Measurements from ENCODE around the gene CA5B. TPM values are rescaled to one million over a fixed set of nuclear protein-coding genes. Genes with fewer than 3 reads are reported as not detected.

Gene CA5B
- total and polyA plus RNA-seq, 2 of the 8 experiments (the other 6 are each of a cell fraction or from before 2014, with no cell fraction given) = 3.3 to 8.6 TPM

- no peak overlapping the region for H3K18ac ChIP-seq (ENCODE audit: extremely low read depth, low read length)
- H3K9me3 ChIP-seq (ENCODE audit: insufficient read depth in 2 of 2, low read depth in 1 of 2, low read length in 1 of 2) = no peaks in the 10 kb centered on the region
- FAIRE-seq (no peak), DNase-seq (ENCODE audit: low read depth in 1 of 2, low spot score in 2 of 2) (no peak)
- no peaks in the 10 kb centered on the region for H3K79me2 ChIP-seq (ENCODE audit: control insufficient read depth in 1 of 2, insufficient read depth in 2 of 2, low read length in 2 of 2)
- no peak overlapping the region for H2BK20ac ChIP-seq (ENCODE audit: low read length)
- H4K20me1 ChIP-seq (replicated peaks in 1 of 2; ENCODE audit: control insufficient read depth in 1 of 2, insufficient read depth in 2 of 2, low read length in 2 of 2) = no peaks in the 10 kb centered on the region
- TF ChIP-seq EGR1 (IDR thresholded peaks at IDR 0.05; ENCODE audit: borderline replicate concordance, low read depth, low read length) = no peak
- no peak for TF ChIP-seq TAF1 (IDR thresholded peaks at IDR 0.05; ENCODE audit: low read depth, low read length)
- no peak overlapping the region for H3K4me2 ChIP-seq (ENCODE audit: insufficient read depth in 1 of 2, low read depth in 2 of 2, low read length in 2 of 2)
- H3K23ac ChIP-seq (ENCODE audit: insufficient read length) = no peak overlapping the region
- no peak overlapping the region for H3K4ac ChIP-seq (replicated peaks; ENCODE audit: insufficient read length, low read depth, low read length)
- no peak overlapping the region for H3K27ac ChIP-seq (ENCODE audit: low read depth, low read length)
- 0 out of 2 replicates have a peak overlapping the region, but pooled peaks have one; percentile 75 for H2AK5ac ChIP-seq (ENCODE audit: low read depth, low read length)
- H2AFZ ChIP-seq (ENCODE audit: low read length) = no peak overlapping the region
- H4K5ac ChIP-seq (ENCODE audit: insufficient read length, low read depth, low read length) = no peak overlapping the region
- H3K9ac ChIP-seq (replicated peaks in 1 of 4; ENCODE audit: extremely low read depth in 1 of 4, low read depth in 3 of 4, low read length in 3 of 4) = no peak overlapping the region
- no peak overlapping the region for H3K4me3 ChIP-seq (ENCODE audit: extremely low read depth in 1 of 4, insufficient read depth in 2 of 4, low read depth in 3 of 4, low read length in 4 of 4)
- no peak overlapping the region for H4K91ac ChIP-seq (replicated peaks; ENCODE audit: insufficient read length, low read length)
- H2BK5ac ChIP-seq (ENCODE audit: low read depth, low read length) = no peak overlapping the region
- H3K14ac ChIP-seq (ENCODE audit: insufficient read length) = no peak overlapping the region
- H3K79me1 ChIP-seq (ENCODE audit: low read depth, low read length) = no peaks in the 10 kb centered on the region
- H2BK120ac ChIP-seq (replicated peaks; ENCODE audit: low read depth, low read length) = no peak overlapping the region
- no peak overlapping the region for H2BK12ac ChIP-seq (ENCODE audit: low read depth, low read length)
- no peaks in the 10 kb centered on the region for H3K27me3 ChIP-seq (replicated peaks in 1 of 4; ENCODE audit: control insufficient read depth in 3 of 4, extremely low read depth in 1 of 4, insufficient read depth in 3 of 4, low read length in 3 of 4)
- H3K36me3 ChIP-seq (ENCODE audit: control insufficient read depth in 2 of 4, insufficient read depth in 4 of 4, low read length in 3 of 4) = no peaks in the 10 kb centered on the region
- WGBS, 2 experiments (ENCODE audit: extremely low coverage in 1 of 2, insufficient coverage in 1 of 2, insufficient read length in 1 of 2, insufficient replicate concordance in 2 of 2, low coverage in 1 of 2, low lambda C conversion rate in 2 of 2, missing lambda C conversion rate in 1 of 2) = 88% methylated on average over 7 of the region's 7 CpGs; no CpG with 5 or more reads in 1 of the 2 experiments
- no peak overlapping the region for H4K8ac ChIP-seq (ENCODE audit: extremely low read depth, insufficient read depth, low read length)
- H2BK15ac ChIP-seq (ENCODE audit: low read length) = no peak overlapping the region
- no peak overlapping the region for H3K56ac ChIP-seq (replicated peaks; ENCODE audit: insufficient read length, low read depth, low read length)
- H3K4me1 ChIP-seq (replicated peaks in 1 of 4; ENCODE audit: control insufficient read depth in 3 of 4, insufficient read depth in 4 of 4, low read length in 3 of 4) = peaks cover 0 to 8% (median 1%) of the 10 kb centered on the region in 4 experiments; a peak in 3 of 7 replicates
- no peaks in the 10 kb centered on the region for H3K23me2 ChIP-seq (ENCODE audit: low read depth, low read length)
- ChIA-PET POLR2A (ENCODE audit: partially characterized antibody) (interaction anchor here (0.8 kb wide), 1 partner anchor 12 kb away, joined by 3 read pairs; the partner anchor contains the start of gene CA5B), CTCF (ENCODE audit: partially characterized antibody) (interaction anchor here (0.7 to 1.7 kb wide), 2 partner anchors 11 to 59 kb away, joined by 3 to 8 read pairs; partner anchors contain the start of gene CA5B)
These were observed 11.9 kb downstream of the CA5B start for GRCh38 chrX:15749642-15750610.
